HG03064 (cell line): ENCODE data around the gene DYNLT2.

Experiments
- ATAC-seq: cut with Tn5 transposase; IDR thresholded peaks from one replicate; pipeline ENCODE4 v1.9.1; 2021; ENCODE audit warnings: low read depth; ENCODE audit not compliant: unreplicated experiment

DYNLT2 gene

GRCh38 chr6:169738976-169739529, 12.3 kb downstream of the DYNLT2 start:
- ATAC-seq = no peak

GRCh38 chr6:169738204-169738975, 13.0 kb downstream of the DYNLT2 start:
- ATAC-seq = no peak

DNA sequence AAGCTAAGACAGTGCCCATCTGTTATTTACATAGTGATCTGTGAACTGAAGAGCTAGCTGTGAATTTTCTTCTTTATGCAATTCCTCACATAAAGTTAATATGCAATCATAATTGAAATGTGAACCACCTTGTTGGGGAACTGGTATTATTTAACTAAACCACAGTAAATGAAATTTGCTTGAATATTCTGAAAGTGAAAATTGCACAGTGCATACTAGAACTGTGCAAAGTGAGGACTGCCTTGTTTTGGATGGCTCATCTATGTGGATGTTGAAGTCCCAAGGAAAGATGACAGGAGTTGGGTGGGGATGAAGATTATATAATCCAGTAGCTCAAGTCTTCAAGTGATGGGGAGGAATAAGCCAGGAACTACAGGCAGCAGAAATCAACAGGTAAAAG, 21.4 kb downstream of the DYNLT2 start:
- ATAC-seq = no peak

DNA sequence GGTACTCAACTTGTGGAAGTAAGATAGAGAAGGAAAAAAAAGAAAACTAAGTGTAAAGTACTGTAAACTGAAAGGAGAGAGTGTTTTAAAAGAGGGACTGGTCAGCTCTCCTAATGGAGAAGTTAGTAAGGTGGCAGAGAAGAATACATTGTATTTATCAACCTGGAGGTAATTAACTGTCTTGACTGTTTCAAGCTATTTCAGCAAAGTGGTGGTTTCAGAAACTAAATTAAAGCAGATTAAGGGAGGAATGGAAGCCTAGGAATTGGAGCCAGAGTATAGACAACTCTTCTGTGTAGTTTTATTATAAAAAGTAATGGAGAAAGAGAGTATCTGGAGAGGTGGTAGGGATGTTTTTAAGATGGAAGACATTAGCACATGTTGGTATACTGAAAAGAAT, 24.4 kb downstream of the DYNLT2 start:
- no peak for ATAC-seq

- ATAC-seq = no peak
Measured at GRCh38 chr6:169726049-169726400, 25.3 kb downstream of the DYNLT2 start.

GRCh38 chr6:169725125-169726048, 26.0 kb downstream of the DYNLT2 start:
- ATAC-seq = peak; percentile 2

DNA sequence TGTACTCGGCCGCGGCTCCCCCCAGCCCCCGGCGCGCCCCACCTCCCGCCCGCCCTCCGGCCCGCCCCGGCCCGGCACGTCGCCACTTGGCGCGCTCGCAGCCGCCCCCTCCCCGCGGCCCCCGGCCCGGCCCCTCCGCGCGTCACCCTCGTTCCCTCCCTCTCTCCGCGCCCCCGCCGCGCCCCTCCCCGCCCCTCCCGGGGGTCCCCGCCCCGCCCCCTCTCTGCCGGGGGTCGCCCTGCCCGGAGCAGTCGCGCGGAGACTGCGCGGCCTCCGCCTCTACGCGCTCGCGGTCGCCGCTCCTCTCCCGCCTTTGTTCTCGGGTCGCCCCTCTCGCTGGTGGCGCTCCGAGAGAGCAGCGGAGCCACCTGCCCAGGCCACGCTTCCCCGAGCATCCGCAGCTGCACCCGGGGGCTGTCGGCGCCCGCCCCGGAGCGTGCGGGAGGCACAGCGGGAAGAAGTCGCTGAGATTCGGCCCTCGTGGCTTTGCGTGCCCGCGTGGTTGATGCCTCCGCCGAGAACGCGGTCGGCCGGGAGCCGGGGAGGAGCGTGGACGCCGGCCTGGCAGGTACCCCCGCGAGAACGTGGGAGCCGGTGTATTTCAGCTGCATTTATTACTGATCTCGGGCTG, 26.8 kb downstream of the DYNLT2 start, which contains the start of gene PHF10:
Gene PHF10, minus strand, starts transcription at position 7 of the 631 bp plus-strand sequence. CDS start 569 bp downstream, outside the sequence.
- ATAC-seq = peak; percentile 46

- ATAC-seq = peak; percentile 40
Measured at GRCh38 chr6:169723991-169724493, 27.3 kb downstream of the DYNLT2 start.

- ATAC-seq = peak; percentile 31
Measured at GRCh38 chr6:169723200-169723909, 28.0 kb downstream of the DYNLT2 start.

DNA sequence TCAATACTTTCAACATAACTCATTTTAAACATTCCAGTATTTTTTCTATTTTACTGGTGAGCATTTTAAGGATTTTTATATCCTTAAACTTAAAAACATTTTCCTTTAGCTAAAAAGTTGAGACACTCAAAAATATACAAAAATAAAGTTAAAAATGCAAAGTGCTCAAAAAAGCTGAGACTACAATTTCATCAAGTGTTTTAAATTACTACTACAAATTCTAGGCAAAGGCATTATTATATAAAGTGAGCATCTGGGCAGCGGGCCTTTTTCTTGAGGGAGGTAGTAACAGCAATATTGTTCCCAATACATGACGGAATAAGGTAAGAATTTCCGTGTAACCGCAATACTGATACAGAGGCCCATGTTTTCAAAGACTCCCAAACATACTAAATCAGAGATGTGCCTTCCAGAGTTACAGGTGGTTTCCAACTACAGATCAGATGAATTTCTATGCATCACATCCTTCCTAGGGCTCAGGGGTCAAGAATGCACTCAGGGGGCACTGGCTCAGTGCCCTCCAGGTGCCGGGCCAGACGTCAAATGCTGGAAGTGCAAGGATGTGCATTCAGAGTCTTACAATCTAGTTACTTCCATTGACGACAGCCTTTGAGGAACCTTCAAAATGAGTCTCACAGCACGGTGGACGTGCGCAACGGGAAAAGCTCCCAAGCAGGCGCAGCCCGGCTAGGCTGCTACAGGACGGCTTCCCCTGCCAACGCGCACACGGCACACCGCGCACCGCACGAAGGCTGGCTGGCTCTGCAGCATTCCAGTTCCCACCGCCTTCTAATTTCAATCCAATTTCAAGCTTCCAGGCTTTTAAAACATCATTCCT, 28.8 kb downstream of the DYNLT2 start:
- peak; percentile 24 for ATAC-seq

DNA sequence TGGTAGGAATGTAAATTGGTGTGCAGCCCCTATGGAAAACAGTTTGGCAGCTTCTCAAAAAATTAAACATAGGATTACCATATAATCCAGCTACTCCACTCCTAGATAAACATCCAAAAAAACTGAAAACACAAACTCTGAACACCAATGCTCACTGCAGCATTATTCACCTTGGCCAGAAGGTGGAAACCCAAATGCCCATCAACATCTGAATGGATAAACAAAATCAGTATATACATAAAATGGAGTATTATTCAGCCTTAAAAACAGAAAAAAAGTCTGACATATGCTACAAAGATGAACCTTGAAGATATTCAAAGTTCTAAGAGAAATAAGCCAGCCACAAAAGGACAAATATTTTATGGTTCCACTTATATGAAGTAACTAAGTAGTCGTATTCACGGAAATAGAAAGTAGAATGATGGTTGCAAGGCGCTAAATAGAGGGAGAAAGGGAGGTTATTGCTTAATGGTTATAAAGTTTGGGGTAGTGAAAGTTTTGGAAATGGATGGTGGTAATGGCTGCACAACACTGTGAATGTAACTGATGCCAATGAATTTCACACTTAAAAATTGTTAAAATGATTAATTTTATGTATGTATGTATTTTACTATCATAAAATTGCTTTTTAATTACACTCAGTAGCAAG, 31.0 kb downstream of the DYNLT2 start:
- ATAC-seq = no peak

DNA sequence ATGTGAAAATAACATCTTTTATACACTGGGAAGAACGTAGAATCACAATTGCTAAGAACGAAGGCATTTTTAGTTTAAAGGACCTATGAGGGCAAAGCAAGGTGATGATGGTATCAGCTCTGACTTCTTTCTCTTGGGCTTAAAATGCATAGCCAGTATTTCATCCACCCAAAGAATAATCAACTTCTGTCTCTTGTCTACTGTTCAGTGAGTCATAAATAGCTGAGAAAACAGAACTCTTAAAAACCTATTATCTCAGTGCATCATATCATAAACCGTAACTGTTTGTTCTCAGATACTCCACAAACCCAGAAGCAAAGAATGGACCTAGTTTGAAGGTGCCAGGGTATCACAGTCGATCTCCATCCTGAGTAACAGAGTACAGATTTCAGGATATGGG, 32.3 kb downstream of the DYNLT2 start:
- ATAC-seq = no peak

DNA sequence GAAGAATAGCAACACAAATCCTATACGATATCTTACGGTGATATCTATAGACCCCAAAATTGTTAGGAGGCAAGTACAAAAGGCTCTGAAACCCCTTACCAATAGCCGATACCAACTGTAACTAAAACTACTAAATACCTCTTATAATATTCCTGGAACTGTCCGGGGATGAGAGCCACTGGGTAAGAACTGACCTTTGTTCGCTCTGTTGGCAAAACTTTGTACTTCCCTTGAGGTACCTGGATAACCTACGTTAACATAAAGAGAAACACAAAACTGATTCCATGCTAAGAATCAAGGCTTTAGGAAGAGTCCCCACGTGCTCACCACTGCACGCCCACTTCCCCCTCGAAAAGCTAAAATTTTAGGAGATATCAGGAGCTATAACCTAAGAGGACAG, 36.8 kb downstream of the DYNLT2 start:
- ATAC-seq = no peak

- ATAC-seq = no peak
Measured at GRCh38 chr6:169714178-169714577, 37.2 kb downstream of the DYNLT2 start.

- no peak for ATAC-seq
Measured at GRCh38 chr6:169710009-169710408, 41.4 kb downstream of the DYNLT2 start.

DNA sequence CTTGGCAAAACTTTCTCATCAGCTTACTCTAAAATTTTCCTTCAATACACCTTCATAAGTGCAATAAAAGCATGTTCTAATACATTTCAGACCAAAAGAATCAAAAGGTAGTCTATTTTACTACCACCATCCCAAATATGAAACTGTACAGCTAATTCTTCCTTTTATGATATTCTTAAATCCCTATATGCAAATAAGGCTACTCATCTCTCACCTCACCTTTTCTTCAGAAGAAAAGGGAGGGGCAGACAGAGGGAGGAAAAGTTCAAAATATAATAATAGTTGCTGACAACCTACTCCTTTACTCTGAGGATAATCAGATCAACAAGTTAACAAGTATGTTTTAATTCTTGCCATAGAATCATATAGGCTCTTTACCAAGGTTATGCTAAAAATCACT, 42.1 kb downstream of the DYNLT2 start:
- no peak for ATAC-seq

DNA sequence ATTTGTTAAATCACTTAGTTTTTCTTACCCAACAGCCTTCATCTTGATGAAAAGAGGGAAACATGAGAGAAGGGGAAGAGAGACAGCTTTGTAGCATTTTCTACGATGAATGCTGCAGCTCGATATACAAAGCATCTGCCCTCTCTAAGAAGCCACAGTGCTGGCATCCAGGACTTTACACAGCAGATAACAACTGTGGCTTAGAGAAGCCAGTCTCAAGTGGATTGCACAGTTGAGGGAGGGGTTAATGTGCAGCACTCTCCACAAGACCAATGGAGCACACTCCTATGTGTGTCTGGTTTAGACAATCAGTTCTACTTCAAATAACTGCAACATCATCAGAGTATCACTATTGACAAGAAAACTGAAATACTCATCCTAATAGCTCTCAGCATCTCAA, 43.6 kb downstream of the DYNLT2 start:
- no peak for ATAC-seq

- ATAC-seq = no peak
Measured at GRCh38 chr6:169702840-169703246, 48.5 kb downstream of the DYNLT2 start.
